ENCODE data around the gene USF2. TPM values are rescaled to one million over a fixed set of nuclear protein-coding genes. Genes with fewer than 3 reads are reported as not detected.

USF2 gene
- polyA plus RNA-seq, 1 of the 3 experiments (the other 2 are of a cell fraction): 102 TPM

GRCh38 chr19:35295792-35296462 is 27.2 kb downstream of the USF2 start:
- POLR2A ChIA-PET: no interaction called here
- no peak overlapping the region for H3K9ac ChIP-seq
- no peak for TF ChIP-seq TAF1 (IDR thresholded peaks at IDR 0.05; ENCODE audit: borderline replicate concordance, low read depth, low read length)
- no peak for TF ChIP-seq FOXM1 (IDR thresholded peaks at IDR 0.05; ENCODE audit: low read depth)
- TF ChIP-seq CHD2 (IDR thresholded peaks at IDR 0.05; ENCODE audit: low read length, partially characterized antibody): no peak
- TF ChIP-seq CTCF (IDR thresholded peaks at IDR 0.05): no peak
- TF ChIP-seq EZH2phosphoT487 (IDR thresholded peaks at IDR 0.05; ENCODE audit: borderline replicate concordance, low read depth): no peak
- TF ChIP-seq YY1 (IDR thresholded peaks at IDR 0.05; ENCODE audit: low read depth): no peak
- no peak for TF ChIP-seq REST (IDR thresholded peaks at IDR 0.05; ENCODE audit: low read depth, low read length)
- TF ChIP-seq ELF1 (IDR thresholded peaks at IDR 0.05): no peak
- no peak for TF ChIP-seq RCOR1 (IDR thresholded peaks at IDR 0.05; ENCODE audit: low read length)
- no peak for TF ChIP-seq MXI1 (IDR thresholded peaks at IDR 0.05; ENCODE audit: low read depth, low read length)
- no peaks in the 10 kb centered on the region for H3K9me2 ChIP-seq
- no peaks in the 10 kb centered on the region for H3K36me3 ChIP-seq (replicated peaks in 1 of 2; ENCODE audit: control insufficient read depth in 1 of 2, insufficient read depth in 2 of 2, low read length in 1 of 2)
- H3K27me3 ChIP-seq (ENCODE audit: insufficient read depth): peaks cover 61% of the 10 kb centered on the region
- H3F3A ChIP-seq (replicated peaks; ENCODE audit: insufficient read depth): no peaks in the 10 kb centered on the region
- 27% methylated on average over 13 of the region's 24 CpGs for WGBS (ENCODE audit: low lambda C conversion rate)
- H4K20me1 ChIP-seq (ENCODE audit: insufficient read depth): no peaks in the 10 kb centered on the region
- no peak overlapping the region for H3K27ac ChIP-seq (ENCODE audit: low read depth in 2 of 2, low read length in 1 of 2)
- H3K4me2 ChIP-seq: no peak overlapping the region
- CTCF ChIA-PET: interaction anchor here (0.8 to 2.2 kb wide), 5 partner anchors 11 to 183 kb away, joined by 3 to 5 read pairs (median 3); partner anchors contain the start of gene USF2
- H3K9me3 ChIP-seq: no peaks in the 10 kb centered on the region
- no peak overlapping the region for H2AFZ ChIP-seq (ENCODE audit: low read depth)
- H3K4me3 ChIP-seq (ENCODE audit: low read depth in 2 of 2, low read length in 1 of 2): no peak overlapping the region
- no peaks in the 10 kb centered on the region for H3K79me2 ChIP-seq (ENCODE audit: insufficient read depth)
- no peaks in the 10 kb centered on the region for H3K4me1 ChIP-seq (ENCODE audit: control insufficient read depth in 1 of 2, insufficient read depth in 2 of 2, low read depth in 1 of 2, low read length in 1 of 2)
- DNase-seq: no peak
